ENCODE results near the gene TOMM70.

Gene TOMM70

GRCh38 chr3:100411091-100411982 lies 10.4 kb upstream of the TOMM70 start:
- DNase-seq (ENCODE audit: low read depth in 2 of 2), result no peak

GRCh38 chr3:100407977-100408532 lies 7.2 kb upstream of the TOMM70 start:
- DNase-seq (ENCODE audit: low read depth in 2 of 2), result no peak

DNA sequence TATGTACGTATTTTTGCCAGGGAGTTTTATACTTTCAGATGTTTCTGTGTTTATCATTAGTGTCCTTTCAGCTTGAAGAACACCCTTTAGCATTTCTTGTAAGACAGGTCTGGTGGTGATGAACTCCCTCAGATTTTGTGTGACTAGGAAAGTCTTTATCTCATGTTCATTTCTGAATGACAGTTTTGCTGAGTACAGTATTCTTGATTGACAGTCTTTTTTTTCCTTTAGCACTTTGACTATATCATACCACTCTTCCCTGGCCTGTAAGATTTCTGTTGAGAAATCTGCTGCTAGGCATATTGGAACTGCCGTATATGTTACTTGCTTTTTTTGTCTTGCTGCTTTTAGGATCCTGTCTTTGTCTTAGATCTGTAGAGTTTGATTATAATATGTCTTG lies 6.3 kb upstream of the TOMM70 start:
- DNase-seq (ENCODE audit: low read depth in 2 of 2), result no peak

DNA sequence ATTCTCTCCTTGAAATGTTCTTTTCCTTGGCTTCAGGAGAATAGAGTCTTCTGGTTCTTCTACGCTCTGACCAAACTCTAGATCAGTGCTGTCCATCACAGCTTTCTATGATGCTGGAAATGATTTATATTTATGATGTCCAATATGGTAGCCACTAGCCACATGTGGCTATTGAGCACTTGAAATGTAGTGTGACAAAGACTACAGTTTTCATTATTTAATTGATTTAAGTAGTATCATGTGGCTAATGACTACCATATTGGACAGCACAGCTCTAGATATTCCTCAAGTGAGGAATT lies 3.3 kb upstream of the TOMM70 start:
- no peak for DNase-seq (ENCODE audit: low read depth in 2 of 2)

- no peak for DNase-seq (ENCODE audit: low read depth in 2 of 2)
Measured at GRCh38 chr3:100403362-100404249, 2.7 kb upstream of the TOMM70 start.

DNA sequence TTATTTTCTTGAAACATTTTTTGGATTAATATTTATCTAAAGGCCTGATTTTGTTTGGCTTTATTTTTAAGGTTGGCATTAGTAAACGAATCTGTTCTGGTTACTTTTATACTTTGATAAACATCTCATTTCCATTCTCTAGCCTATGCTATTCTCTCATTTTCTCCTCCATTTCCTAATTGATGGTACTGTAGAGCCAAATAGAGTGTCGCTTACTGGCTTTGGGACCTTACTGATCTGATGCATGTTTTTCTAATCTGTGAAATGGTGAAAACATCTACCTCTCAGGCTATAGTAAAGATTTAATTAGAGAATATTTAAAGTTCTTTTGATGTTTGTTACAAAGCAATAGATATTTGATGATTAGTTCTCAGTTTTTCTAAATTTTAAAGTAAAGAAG lies 2.0 kb upstream of the TOMM70 start:
- DNase-seq (ENCODE audit: low read depth in 2 of 2), result no peak

DNA sequence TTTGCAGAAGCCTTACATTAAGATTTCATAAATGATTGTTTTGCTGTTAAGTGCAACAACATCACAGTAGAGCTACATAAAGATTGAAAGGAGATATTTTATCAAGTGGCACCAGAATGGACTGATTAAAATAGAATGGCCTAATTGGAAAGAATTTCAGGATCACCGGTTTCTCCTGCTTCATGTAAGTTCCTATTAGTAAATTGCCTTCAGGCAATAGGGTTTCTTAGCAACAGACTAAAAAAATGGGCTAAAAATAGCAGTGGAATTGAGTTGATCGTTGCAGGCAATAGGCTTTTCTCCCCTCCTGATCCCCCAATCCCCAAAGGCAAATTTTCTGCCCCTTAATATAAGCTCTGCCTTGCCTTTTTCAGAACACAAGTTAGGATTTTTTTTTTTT lies 1.4 kb upstream of the TOMM70 start:
- DNase-seq (ENCODE audit: low read depth in 2 of 2), result no peak

DNA sequence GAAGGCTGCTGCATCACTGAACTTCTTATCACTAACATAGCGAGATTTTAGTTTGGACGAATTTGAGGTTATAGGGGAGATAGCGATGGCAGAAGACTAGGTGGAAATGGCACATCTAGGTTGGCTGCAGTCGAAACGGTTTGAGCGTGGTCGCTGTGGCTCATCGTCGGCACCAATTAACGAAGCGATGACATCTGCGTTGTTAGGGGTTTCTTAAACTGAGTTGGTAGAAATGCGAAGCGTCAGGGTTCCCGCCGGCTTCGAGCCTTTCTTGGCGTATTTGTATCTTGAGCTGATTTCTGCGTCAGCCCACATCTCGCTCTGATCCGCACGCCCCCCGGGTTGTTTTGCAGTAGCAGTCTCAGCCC lies 769 bp upstream of the TOMM70 start:
- DNase-seq (ENCODE audit: low read depth in 2 of 2), result peak in 1 of 2 donors; percentile 32

DNA sequence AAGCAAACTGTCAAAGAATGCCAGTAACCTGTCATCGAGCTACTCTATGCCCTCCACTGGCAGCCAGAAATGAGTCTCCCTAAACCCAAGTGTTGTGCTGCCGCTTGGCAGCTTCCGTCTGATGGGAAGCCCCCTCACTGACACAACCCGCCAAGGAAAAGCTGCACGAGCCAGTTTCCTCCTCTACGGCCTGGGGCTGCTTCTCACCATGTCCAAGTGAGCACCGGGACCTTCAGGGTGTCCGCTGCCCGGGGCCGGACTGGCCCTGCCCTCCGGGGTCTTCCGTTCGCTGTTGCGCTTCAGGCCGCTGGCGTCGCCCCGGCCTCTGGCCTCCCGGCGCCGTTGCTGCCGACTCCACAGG lies 490 bp downstream of the TOMM70 start:
- DNase-seq (ENCODE audit: low read depth in 2 of 2), result peak in 1 of 2 donors; percentile 8

GRCh38 chr3:100399341-100400071 lies 1.4 kb downstream of the TOMM70 start:
- no peak for DNase-seq (ENCODE audit: low read depth in 2 of 2)

DNA sequence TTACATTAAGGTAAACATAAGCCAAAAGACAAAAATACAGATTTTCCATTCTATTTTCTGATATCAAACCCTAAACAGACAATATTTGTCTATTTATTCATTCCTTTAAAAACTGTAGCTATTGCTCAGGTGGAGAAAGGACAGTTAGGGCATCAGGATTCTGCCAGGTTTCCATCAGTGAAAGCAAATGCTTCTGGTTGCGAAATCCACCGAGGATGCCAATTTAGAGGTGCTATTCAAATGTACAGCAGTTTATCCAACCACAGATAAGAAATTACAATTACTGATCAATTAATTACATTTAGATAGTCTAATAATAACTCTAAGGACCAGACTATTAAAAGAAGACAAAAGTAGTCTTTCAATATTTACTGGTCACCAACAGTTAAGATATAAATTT lies 3.9 kb downstream of the TOMM70 start:
- DNase-seq (ENCODE audit: low read depth in 2 of 2), result no peak

GRCh38 chr3:100395679-100396431 lies 5.0 kb downstream of the TOMM70 start:
- no peak for DNase-seq (ENCODE audit: low read depth in 2 of 2)

GRCh38 chr3:100389025-100389424 lies 11.9 kb downstream of the TOMM70 start:
- no peak for DNase-seq (ENCODE audit: low read depth in 2 of 2)

- no peak for DNase-seq (ENCODE audit: low read depth in 2 of 2)
Measured at GRCh38 chr3:100386437-100387074, 14.3 kb downstream of the TOMM70 start.

DNA sequence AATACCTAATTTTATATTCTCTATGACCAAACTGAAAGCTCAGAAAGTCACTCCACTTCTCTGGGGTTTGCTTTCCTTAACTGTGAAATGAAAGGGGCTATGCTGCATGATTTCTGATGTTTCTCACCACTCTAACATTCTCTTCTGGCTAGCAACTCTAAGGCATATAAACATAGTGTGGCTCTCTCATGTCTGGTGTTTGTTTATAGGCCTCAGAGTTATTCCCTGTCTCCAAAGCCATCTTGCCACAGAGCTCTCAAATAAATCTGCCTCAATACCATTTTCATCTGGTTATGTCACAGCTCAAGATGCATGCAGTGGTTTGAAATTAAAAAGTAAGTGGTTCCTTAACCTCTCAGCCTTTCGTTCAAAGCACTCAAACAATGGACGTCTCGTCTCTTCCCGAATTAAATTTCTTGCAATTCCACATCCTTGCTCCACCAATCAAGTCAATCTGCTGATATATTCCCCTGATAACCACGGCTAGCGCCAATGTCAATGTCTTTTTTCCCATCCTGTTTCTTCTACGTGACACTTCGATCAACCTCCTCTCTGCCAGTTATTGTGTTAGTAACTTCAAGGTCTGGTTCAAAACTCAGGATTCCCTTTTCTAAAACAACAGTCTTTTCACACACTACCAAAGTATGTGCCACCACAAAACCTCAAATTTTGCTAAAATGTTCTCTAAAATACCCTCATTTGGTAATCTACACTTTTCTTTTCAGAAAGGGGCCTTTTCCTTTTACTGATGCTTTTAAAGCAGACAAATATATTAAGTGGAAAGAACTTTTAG lies 16.0 kb downstream of the TOMM70 start:
- DNase-seq (ENCODE audit: low read depth in 2 of 2), result no peak

- no peak for DNase-seq (ENCODE audit: low read depth in 2 of 2)
Measured at GRCh38 chr3:100376301-100376700, 24.6 kb downstream of the TOMM70 start.

GRCh38 chr3:100374521-100374920 lies 26.4 kb downstream of the TOMM70 start:
- no peak for DNase-seq (ENCODE audit: low read depth in 2 of 2)

GRCh38 chr3:100370756-100371155 lies 30.1 kb downstream of the TOMM70 start:
- DNase-seq (ENCODE audit: low read depth in 2 of 2), result no peak

DNA sequence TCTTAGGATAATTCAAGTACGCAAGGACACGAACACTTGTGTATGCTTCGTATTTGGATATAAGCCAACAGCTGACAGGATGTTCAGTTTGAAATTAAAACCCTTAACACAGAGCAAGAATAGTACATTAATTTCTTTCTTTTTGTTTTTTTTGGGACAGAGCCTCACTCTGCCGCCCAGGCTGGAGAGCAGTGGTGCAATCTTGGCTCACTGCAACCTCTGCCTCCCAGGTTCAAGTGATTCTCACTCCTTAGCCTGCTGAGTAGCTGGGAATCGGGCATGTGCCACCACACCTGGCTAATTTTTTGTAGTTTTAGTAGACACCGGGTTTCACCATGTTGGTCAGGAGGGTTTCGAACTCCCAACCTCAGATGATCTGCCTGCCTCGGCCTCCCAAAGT lies 32.4 kb downstream of the TOMM70 start:
- DNase-seq (ENCODE audit: low read depth in 2 of 2), result no peak

GRCh38 chr3:100366424-100366823 lies 34.5 kb downstream of the TOMM70 start:
- no peak for DNase-seq (ENCODE audit: low read depth in 2 of 2)
